Hippocampal formation (tissue), 2 donors: ENCODE results near the gene PCDH15.

Source experiments
- DNase-seq, 2 donors: peaks; one replicate each; lab custom pipeline; 2025; lab: John Stamatoyannopoulos, UW

PCDH15 gene

GRCh38 chr10:54800741-54801421 is at the start of gene PCDH15:
Gene PCDH15, minus strand, starts transcription at chr10:54801231. Its CDS starts 136,969 bp downstream, at chr10:54664262.
- DNase-seq: peak; percentile 25 to 58

- DNase-seq: no peak
These were observed 42.9 kb upstream of the PCDH15 start for GRCh38 chr10:54843932-54844331.

GRCh38 chr10:54843085-54843646 is 42.1 kb upstream of the PCDH15 start:
- DNase-seq: no peak

GRCh38 chr10:54837479-54837878 is 36.4 kb upstream of the PCDH15 start:
- no peak for DNase-seq

- DNase-seq: no peak
These were observed 32.0 kb upstream of the PCDH15 start for GRCh38 chr10:54833029-54833428.

GRCh38 chr10:54826994-54827560 is 26.0 kb upstream of the PCDH15 start:
- no peak for DNase-seq

DNA sequence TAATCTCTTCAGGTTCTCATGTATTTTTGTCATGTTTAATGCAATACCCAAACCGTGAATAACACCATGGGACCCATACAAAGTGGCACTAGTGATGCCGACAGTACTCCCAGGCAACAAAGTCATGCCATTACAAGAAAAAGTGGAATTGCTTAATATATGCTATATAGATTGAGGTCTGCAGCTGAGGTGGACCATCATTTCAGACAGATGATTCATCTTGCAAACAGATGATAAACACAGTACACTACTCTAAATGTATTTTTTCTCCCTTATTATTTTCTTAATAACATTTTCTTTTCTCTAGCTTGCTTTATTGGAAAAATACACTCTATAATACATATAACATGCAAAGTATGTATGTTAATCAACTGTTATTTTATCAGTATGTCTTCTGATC is 14.6 kb upstream of the PCDH15 start:
- DNase-seq: no peak

GRCh38 chr10:54808186-54808935 is 7.3 kb upstream of the PCDH15 start:
- DNase-seq: peak in 1 of 2 donors; percentile 11

DNA sequence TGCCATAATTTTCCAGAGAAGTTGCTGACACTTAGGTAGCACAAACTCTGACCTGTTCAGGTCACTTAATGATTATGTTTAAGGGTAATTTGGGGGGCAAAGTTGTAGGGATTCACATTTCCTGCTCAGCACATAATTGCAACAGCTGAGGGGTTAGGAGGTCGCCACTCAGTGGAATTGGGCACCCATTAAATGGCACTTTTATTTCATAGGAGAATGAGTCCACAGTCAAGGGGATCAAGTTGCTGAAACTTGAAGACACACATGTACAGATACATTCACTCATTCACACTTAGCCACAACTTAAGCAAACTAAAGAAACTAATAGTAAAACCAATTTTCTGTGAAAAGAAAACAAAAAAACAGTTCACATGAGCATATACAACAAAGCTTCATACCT is 1.5 kb downstream of the PCDH15 start:
- no peak for DNase-seq

GRCh38 chr10:54797636-54798321 is 3.3 kb downstream of the PCDH15 start:
- no peak for DNase-seq

DNA sequence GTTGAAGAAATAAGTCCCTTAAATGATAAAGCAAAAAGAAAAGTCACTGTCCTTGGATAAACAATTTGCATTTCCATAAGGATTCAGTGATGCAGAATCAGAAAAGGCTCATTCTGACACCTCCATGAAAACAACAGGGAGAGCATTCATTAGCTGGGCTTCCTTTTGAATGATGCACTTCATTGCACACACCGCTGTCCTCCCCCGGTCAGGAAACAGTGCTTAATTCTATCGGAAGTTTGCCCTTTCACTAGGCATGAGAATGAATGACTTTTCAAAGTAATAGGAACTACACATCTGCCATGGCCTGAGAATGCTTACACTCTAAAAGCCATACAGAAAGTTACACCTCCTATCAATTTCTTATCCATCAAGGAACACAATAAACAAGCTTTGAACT is 4.2 kb downstream of the PCDH15 start:
- no peak for DNase-seq

DNA sequence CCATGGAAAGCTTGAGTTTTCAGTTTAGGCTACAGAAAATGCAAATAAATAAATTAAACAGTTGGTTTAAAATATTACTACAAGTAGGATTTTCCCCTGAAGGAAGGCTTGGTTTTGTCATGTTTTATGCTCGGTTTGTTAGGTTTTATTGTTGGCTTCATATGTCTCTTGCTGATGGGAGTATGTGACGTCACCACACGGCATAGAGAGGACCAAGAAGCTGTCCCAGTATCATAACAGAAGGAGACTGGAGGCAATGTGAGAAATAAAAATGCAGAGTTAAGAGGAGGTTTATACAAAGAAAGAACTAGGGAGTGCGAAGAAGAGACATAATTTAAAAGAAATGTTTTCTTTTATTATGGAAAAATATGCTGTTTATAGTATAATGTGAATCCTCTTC is 24.4 kb downstream of the PCDH15 start:
- no peak for DNase-seq

GRCh38 chr10:54772468-54773122 is 28.4 kb downstream of the PCDH15 start:
- DNase-seq: no peak

DNA sequence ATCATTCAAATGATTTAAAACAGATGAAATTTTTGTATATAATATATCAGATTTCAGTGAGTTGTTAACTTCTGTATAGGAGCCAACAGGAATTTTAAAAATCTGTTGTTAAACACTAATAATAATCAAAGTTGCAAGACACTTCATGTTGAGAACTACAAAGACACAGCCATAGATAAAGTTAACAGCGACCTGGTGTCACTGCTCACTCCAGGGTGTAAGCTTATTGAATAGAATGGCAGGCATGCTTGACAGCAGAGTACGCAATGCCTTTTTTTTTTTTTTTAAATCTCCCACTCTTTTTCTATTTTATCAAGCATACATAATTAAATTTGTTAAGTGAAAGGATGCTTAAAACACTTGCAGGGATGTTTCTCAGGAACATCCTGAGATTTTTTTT is 32.0 kb downstream of the PCDH15 start:
- no peak for DNase-seq

DNA sequence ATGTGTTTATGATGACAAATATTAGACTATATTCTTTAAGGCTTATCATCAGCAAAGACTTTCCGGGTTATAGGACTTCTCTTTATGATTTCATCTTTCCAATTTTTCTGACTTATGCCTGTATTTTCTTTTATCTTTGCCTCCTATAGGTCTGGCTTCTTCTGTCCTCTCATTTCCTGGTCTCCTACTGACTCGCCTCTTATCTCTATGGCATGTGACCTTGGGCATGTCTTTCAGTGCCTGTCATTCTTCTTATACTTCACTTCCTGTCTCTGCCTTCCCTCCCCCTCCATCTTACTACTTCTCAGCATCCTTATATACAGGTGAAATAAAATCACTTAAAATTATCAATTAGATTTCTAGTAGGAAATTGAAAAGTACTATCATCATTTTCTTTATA is 42.2 kb downstream of the PCDH15 start:
- no peak for DNase-seq

GRCh38 chr10:54749623-54750022 is 51.4 kb downstream of the PCDH15 start:
- no peak for DNase-seq

GRCh38 chr10:54745436-54745835 is 55.6 kb downstream of the PCDH15 start:
- no peak for DNase-seq

- no peak for DNase-seq
These were observed 58.6 kb downstream of the PCDH15 start for GRCh38 chr10:54742416-54742815.

DNA sequence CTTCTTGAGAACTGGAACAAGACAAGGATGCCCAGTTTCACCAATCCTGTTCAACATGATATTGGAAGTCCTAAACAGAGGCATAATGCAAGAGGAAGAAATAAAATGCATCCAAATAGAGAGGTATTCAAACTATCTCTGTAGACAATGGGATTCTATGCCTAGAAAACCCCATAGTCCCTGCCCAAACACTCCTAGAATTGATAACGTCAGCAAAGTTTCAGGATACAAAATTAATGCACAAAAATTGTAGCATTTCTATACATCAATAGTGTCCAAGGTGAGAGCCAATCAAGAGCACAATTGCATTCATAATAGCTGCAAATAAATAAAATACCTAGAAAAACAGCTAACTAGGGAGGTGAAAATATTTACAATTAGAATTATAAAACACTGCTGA is 72.5 kb downstream of the PCDH15 start:
- no peak for DNase-seq

GRCh38 chr10:54722075-54722474 is 79.0 kb downstream of the PCDH15 start:
- no peak for DNase-seq

GRCh38 chr10:54710918-54711317 is 90.1 kb downstream of the PCDH15 start:
- DNase-seq: no peak

DNA sequence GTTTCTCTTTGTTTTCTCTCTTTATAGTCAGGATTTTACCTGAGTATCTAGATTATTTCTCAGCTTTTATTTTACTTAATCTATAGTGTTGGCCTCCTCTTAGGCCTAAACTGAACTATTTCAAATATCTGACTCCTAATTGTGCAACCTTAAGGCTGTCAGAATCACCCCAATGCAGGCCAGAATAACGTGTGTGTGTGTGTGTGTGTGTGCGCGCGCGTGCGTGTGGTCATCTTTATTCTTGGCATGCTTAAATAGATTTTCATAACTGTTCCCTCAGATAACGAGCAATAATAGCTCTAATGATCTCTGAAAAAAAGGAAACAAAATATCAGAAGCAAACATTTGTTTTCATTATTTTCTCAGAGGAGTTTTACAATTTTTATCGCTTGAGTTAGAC is 92.4 kb downstream of the PCDH15 start:
- no peak for DNase-seq
